Keratinocyte (primary cell): ENCODE results near the gene TOR3A. TPM values are rescaled to one million over a fixed set of nuclear protein-coding genes. Genes with fewer than 3 reads are reported as not detected.

Experiments
- DNase-seq: peaks from one replicate; pipeline ENCODE4 v3.0.0-alpha.2; 2011; ENCODE audit warnings: low read depth, missing footprints, low spot score
- FAIRE-seq: peaks from 2 replicates; lab custom pipeline; 2011; peaks lifted over from hg19 to GRCh38; lab: Jason Lieb, UNC
- H2AFZ ChIP-seq: 2 replicates; pipeline ENCODE4 v1.6.0; 2012; ENCODE audit warnings: low read length, control low read depth, inconsistent platforms; ENCODE audit not compliant: control insufficient read depth
- H3K27ac ChIP-seq: 2 replicates; pipeline ENCODE4 v1.5.1; 2011; ENCODE audit warnings: low read length; ENCODE audit not compliant: control insufficient read depth, insufficient read depth
- H3K27me3 ChIP-seq: 3 replicates; pipeline ENCODE4 v1.6.0; 2011; ENCODE audit warnings: low read length; ENCODE audit not compliant: control insufficient read depth, insufficient read depth; ENCODE audit errors: extremely low read depth
- H3K36me3 ChIP-seq, 2 experiments: 2 replicates in 1 of 2; 3 replicates in 1 of 2; pipeline ENCODE4 v1.5.1; 2011; ENCODE audit warnings: low read length in 2 of 2, mild to moderate bottlenecking in 1 of 2; ENCODE audit not compliant: control insufficient read depth in 2 of 2, insufficient read depth in 2 of 2; ENCODE audit errors: extremely low read depth in 1 of 2
- H3K4me1 ChIP-seq: 3 replicates; pipeline ENCODE4 v1.5.1; 2011; ENCODE audit warnings: low read length; ENCODE audit not compliant: control insufficient read depth, insufficient read depth; ENCODE audit errors: extremely low read depth
- H3K4me2 ChIP-seq: 3 replicates; pipeline ENCODE4 v1.6.0; 2011; ENCODE audit warnings: low read depth, low read length; ENCODE audit not compliant: control insufficient read depth, insufficient read depth; ENCODE audit errors: extremely low read depth
- H3K4me3 ChIP-seq, 3 experiments: fragments of 200-600 bp in 1 of 3; sonication (generic) in 1 of 3; 2 replicates in 2 of 3; 3 replicates in 1 of 3; pipeline ENCODE4 v1.5.1; 2011 to 2016; ENCODE audit warnings: low read length in 3 of 3, mild to moderate bottlenecking in 3 of 3, control low read depth in 2 of 3, inconsistent platforms in 1 of 3, low read depth in 1 of 3, mixed read lengths in 1 of 3, mixed run types in 1 of 3, moderate library complexity in 1 of 3; ENCODE audit not compliant: control insufficient read depth in 2 of 3, insufficient read depth in 2 of 3; ENCODE audit errors: extremely low read depth in 1 of 3
- H3K79me2 ChIP-seq: 2 replicates; pipeline ENCODE4 v1.6.0; 2012; ENCODE audit warnings: low read length; ENCODE audit not compliant: control insufficient read depth, insufficient read depth
- H3K9ac ChIP-seq: 3 replicates; pipeline ENCODE4 v1.6.0; 2011; ENCODE audit warnings: low read length; ENCODE audit not compliant: control insufficient read depth, insufficient read depth; ENCODE audit errors: extremely low read depth
- H3K9me1 ChIP-seq: 3 replicates; pipeline ENCODE4 v1.6.0; 2011; ENCODE audit warnings: low read length; ENCODE audit not compliant: control insufficient read depth, insufficient read depth; ENCODE audit errors: extremely low read depth
- H3K9me3 ChIP-seq: 2 replicates; pipeline ENCODE4 v1.5.1; 2012; ENCODE audit warnings: low read depth, low read length; ENCODE audit not compliant: control insufficient read depth
- H4K20me1 ChIP-seq: 3 replicates; pipeline ENCODE4 v1.6.0; 2011; ENCODE audit warnings: low read length; ENCODE audit not compliant: control insufficient read depth, insufficient read depth; ENCODE audit errors: extremely low read depth
- CTCF ChIP-seq, 3 experiments: IDR thresholded peaks in 1 of 3; conservative IDR thresholded peaks in 1 of 3; optimal IDR thresholded peaks in 1 of 3; 2 replicates in 2 of 3; 3 replicates in 1 of 3; pipeline versions ENCODE3 to v1.5.1; 2011; ENCODE audit warnings: low read length in 3 of 3, mild to moderate bottlenecking in 3 of 3, moderate library complexity in 2 of 3, control low read depth in 1 of 3, inconsistent platforms in 1 of 3; ENCODE audit not compliant: insufficient read depth in 2 of 3; ENCODE audit errors: extremely low read depth in 1 of 3
- EZH2 ChIP-seq: IDR thresholded peaks from one replicate; pipeline ENCODE4 v1.6.1; 2012; ENCODE audit warnings: inconsistent platforms, mild to moderate bottlenecking, low read length, moderate library complexity
- dilution Hi-C: fragments of 300-500 bp; cut with MboI; formaldehyde crosslinking; loops from one replicate; pipeline ENCODE4 v1.7.0; 2020; ENCODE audit warnings: low sequenced_read_pairs; ENCODE audit not compliant: extremely low pct_ligation_motif_present
- polyA plus RNA-seq, 5 experiments: library from polyadenylated mRNA; depleted of rRNA in 3 of 5; stranded (reverse) in 3 of 5; stranded (forward) in 1 of 5; unstranded in 1 of 5; fragments of >200 nt; gene quantifications; 1 replicate in 1 of 5; 2 replicates in 3 of 5; 3 replicates in 1 of 5; pipeline versions ENCODE4 v1.2.1 to v1.2.3, GENCODE V29; 2011 to 2012; ENCODE audit warnings: missing spikeins in 2 of 5, low read depth in 1 of 5, low replicate concordance in 1 of 5

TOR3A gene
- polyA plus RNA-seq, 1 donor (not counting 4 experiments of a cell fraction or from before 2014, with no cell fraction given), result 16.8 TPM

- H3K36me3 ChIP-seq, result peaks cover 27 to 38% of the 10 kb centered on the region in 2 experiments
- H3K9ac ChIP-seq, result no peak overlapping the region
- dilution Hi-C loops, result no loop called here
- H3K9me1 ChIP-seq, result no peaks in the 10 kb centered on the region
- H3K79me2 ChIP-seq, result peaks cover 25% of the 10 kb centered on the region
- peaks cover 7% of the 10 kb centered on the region for H4K20me1 ChIP-seq
- no peak overlapping the region for H3K4me2 ChIP-seq
- no peak overlapping the region for H3K27ac ChIP-seq
- no peaks in the 10 kb centered on the region for H3K9me3 ChIP-seq
- no peaks in the 10 kb centered on the region for H3K4me1 ChIP-seq
- FAIRE-seq (peak; percentile 36), DNase-seq (peak; percentile 46)
- no peak for TF ChIP-seq EZH2
- TF ChIP-seq CTCF (optimal IDR thresholded peaks at IDR 0.05 in 1 of 3, IDR thresholded peaks at IDR 0.05 in 1 of 3, conservative IDR thresholded peaks at IDR 0.05 in 1 of 3; ENCODE audit: extremely low read depth in 1 of 3, insufficient read depth in 2 of 3, low read length in 3 of 3), result peak; percentile 64 to 71 (median 69)
- H3K4me3 ChIP-seq, result no peak overlapping the region
- H3K27me3 ChIP-seq, result no peaks in the 10 kb centered on the region
- H2AFZ ChIP-seq, result no peak overlapping the region
Observed at GRCh38 chr1:179105393-179105792, 23.5 kb downstream of the TOR3A start.

- no peak overlapping the region for H2AFZ ChIP-seq
- no peak overlapping the region for H3K27ac ChIP-seq
- no peaks in the 10 kb centered on the region for H3K27me3 ChIP-seq
- no peak for FAIRE-seq
- no peak overlapping the region for H3K9ac ChIP-seq
- H3K36me3 ChIP-seq, result peaks cover 36 to 38% of the 10 kb centered on the region in 2 experiments
- H3K4me1 ChIP-seq, result no peaks in the 10 kb centered on the region
- H3K4me3 ChIP-seq, result no peak overlapping the region
- no peak for DNase-seq
- dilution Hi-C loops, result no loop called here
- H3K79me2 ChIP-seq, result peaks cover 25% of the 10 kb centered on the region
- peaks cover 7% of the 10 kb centered on the region for H4K20me1 ChIP-seq
- TF ChIP-seq CTCF (optimal IDR thresholded peaks at IDR 0.05 in 1 of 3, IDR thresholded peaks at IDR 0.05 in 1 of 3, conservative IDR thresholded peaks at IDR 0.05 in 1 of 3; ENCODE audit: extremely low read depth in 1 of 3, insufficient read depth in 2 of 3, low read length in 3 of 3) (no peak), EZH2 (no peak)
- no peaks in the 10 kb centered on the region for H3K9me1 ChIP-seq
- no peaks in the 10 kb centered on the region for H3K9me3 ChIP-seq
- H3K4me2 ChIP-seq, result no peak overlapping the region
Observed at GRCh38 chr1:179107706-179108629, 26.1 kb downstream of the TOR3A start.
